SH-SY5Y (cell line): Measurements from ENCODE around the gene SOX18.

Experiments
- GATA2 ChIP-seq: IDR thresholded peaks from 2 replicates; pipeline ENCODE4 v1.6.1; 2011; ENCODE audit warnings: mild to moderate bottlenecking, low read depth, low read length
- GATA3 ChIP-seq: IDR thresholded peaks from 2 replicates; pipeline ENCODE4 v1.6.1; 2011; ENCODE audit warnings: low read depth, mild to moderate bottlenecking, low read length, moderate library complexity

GRCh38 chr20:64075556-64075955 lies 26.1 kb upstream of the SOX18 start:
- TF ChIP-seq GATA2: no peak
- TF ChIP-seq GATA3: no peak
